ENCODE results near the gene LMX1B.

The LMX1B gene

DNA sequence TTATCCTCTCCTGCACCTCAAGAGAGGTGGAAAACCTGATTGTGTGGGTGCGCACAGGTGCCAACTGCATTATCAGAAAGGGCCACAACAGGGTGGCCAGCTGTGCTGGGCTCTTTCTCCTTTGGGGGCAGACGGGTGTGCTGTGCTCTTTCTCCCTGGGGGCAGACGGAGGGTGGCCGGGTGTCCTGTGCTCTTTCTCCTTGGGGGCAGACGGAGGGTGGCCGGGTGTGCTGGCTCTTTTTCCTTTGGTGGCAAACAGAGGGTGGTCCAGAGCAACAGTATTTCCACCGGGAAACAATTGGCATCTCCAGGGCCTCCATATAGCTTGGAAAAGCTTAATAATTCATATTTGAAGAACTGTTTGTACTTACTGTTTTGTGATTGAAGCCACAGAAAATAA is 6.8 kb downstream of the LMX1B start:
- TF ChIP-seq, protein P1, sequence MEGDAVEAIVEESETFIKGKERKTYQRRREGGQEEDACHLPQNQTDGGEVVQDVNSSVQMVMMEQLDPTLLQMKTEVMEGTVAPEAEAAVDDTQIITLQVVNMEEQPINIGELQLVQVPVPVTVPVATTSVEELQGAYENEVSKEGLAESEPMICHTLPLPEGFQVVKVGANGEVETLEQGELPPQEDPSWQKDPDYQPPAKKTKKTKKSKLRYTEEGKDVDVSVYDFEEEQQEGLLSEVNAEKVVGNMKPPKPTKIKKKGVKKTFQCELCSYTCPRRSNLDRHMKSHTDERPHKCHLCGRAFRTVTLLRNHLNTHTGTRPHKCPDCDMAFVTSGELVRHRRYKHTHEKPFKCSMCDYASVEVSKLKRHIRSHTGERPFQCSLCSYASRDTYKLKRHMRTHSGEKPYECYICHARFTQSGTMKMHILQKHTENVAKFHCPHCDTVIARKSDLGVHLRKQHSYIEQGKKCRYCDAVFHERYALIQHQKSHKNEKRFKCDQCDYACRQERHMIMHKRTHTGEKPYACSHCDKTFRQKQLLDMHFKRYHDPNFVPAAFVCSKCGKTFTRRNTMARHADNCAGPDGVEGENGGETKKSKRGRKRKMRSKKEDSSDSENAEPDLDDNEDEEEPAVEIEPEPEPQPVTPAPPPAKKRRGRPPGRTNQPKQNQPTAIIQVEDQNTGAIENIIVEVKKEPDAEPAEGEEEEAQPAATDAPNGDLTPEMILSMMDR (IDR thresholded peaks at IDR 0.05): no peak

DNA sequence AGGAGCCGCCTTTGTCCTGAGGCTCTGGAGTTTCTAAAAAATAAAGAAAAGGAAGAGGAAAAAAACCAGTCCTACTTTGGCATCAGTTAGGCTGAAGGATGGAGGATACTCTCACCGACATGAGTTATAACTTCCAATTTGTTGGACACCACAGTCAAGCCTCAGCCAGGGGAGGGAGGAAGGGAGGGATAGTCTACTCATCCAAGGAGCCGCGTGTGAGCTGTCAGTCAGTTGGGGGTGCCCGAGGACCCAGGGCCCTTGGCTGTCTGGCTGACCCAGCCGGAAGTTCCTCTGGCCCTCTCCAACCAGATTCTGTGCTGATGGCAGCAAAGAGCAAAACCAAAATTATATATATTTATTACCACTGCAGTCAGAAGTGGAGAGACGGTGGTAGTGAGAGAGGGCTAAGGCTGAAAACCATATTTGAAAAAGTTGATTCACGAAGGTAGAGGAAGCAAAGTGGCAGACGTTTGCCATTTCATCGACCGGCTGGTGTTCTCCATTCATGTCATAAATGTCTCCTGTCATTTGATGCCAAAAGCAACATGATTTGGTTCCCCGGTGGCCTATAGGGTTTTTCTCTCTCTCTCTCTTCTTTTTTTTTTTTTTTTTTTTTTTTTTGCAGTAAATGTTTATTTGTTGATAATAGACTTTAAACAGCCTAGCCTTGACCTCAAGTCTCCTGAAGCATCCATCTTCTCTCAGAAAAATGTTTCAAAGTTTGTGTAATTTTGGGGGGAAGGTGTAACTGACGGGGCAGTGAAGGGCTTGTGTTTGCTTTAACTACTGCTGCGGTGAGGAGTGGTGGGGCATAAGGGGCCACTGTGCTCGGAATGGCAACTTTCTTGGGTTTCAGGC is 7.6 kb downstream of the LMX1B start:
- TF ChIP-seq, protein P1 (IDR thresholded peaks at IDR 0.05): no peak

DNA sequence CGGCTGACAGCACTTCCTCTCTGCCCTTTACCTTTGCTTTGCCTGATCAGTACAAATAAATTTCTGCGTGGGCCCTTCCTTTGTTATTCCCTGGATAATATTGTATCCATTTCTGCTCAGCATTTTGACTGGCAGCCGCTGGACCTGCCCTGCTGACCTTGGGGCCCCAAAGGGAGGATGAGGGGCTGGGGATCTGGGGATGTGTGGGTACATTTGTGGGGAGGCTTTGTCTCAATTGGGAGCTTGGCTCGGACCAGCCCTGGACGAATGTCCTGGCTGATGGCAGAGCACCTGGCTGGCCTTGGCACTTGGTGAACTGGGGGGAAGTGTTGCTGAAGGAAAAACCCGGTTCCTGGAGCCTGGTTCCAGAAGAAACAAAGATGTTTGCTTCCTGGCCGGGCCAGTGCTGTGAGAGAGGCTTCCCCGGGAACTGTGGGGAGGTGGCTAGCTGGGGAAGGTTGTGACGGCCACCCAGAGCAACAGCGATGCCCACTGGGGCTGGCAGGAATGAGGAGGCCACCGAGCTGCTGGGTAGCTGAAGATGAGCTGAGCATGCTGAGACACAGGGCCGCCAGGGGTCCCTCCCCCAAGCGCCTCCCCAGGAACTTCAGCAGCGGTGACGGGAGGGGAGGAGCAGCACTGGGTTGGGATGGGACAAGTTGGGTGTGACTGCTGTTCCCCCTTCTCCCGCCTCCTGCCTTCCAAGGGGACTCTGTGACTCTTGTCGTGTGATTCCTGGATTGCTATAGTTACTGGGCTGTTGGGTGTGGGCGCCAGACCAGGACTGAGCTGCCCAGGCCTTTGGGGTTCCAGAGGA is 8.4 kb downstream of the LMX1B start:
- TF ChIP-seq, protein P1 (IDR thresholded peaks at IDR 0.05): no peak

DNA sequence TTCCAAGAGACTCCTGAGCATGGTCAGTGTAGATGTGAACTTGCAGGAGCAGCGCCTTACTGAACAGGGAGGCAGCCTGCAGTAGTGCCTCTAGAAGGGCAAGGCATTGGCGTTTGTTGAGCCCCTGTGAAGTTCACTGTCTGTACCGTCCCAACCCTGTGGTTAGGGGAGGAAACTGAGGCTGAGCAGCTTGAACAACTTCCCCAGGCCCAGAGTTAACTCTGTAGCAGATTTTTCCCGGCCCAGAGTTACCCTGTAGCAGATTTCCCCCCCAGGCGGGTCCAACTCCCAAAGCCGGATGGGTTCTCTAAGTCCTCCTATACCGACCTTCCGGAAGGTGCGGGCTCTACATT is 9.6 kb downstream of the LMX1B start:
- TF ChIP-seq, protein P1 (IDR thresholded peaks at IDR 0.05): no peak

DNA sequence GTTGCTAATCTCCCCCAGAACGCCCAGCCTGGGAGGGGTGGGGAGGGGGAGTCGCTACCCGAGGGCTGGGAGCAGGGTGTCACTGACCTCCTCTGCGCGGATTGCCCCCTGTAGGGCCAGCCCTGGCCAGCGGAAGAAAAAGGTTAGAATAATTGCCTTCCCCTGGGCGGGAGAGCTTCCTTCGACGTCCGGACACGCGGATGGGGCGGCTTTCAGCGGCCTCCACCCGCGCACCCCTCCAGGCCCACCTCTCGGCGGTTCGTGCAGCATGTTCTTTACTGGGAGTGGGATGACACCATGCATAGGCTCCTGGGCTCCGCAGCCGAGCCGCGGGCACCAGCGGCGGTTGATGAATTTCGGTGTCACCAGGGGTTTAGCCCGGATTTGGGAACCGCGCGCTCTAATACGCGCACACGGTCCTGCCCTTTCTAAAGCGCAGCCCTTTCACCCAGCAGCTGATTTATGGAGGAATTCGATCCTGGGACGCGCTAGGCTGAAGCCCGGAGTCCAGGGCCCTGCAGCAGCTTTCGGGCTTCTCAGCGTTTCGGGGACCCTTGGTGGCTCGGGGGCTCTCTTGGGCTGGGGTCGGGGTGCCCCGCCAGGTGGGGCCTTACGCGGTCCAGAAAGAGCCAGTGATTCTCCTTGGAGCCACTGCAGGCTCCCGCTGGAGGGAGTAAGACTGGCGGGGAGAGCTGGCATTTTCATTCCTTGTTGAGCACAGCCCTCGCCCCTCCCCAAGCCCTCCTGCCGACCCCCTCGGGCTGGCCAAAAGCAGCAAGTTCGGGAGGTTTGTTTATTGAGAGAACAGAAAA is 10.1 kb downstream of the LMX1B start:
- TF ChIP-seq, protein P1 (IDR thresholded peaks at IDR 0.05): no peak

DNA sequence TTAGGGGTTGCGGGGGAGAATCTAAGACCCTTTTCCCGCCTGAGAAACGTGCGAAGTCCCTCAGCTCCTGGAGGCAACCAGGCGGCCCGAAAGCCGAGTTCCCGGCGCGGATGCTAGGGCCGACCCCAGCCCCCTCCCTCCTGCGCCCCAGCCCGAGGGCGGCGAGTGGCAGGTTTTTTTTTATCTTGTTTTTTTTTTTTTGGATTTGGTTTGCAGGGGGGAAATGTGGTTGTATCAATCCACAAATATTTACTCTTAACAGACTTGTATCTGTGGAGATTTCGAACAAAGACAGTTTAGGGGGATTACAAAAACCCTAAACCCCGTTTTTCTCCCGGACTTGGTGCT is 10.7 kb downstream of the LMX1B start:
- TF ChIP-seq, protein P1 (IDR thresholded peaks at IDR 0.05): no peak

DNA sequence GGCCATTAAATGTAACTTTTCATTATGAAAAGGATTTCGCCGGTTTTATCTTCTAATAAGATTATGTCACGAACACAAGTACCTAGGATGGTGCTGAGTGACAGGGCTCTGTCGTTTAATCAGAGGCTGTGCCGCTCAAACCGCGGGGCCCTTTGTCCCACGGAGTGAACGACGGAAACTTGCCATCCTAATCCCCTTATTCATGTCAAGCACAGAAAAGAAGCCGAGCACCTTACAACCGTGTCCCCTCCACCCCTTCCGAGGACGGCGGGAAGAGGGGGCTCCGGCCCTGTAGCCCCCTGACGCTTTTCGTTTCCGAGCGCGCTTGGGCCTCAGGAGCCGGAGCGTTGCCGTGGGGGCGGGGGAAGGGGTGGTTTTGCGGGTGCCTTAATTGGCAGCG is 11.2 kb downstream of the LMX1B start:
- TF ChIP-seq, protein P1 (IDR thresholded peaks at IDR 0.05): no peak

All from LNCAP (cell line).